HepG2 (cell line): ENCODE measurements around the gene EIF3L.

Source experiments
- CEBPB ChIP-seq: IDR thresholded peaks from 2 replicates; pipeline ENCODE4 v1.6.1; 2011; ENCODE audit warnings: low read depth, low read length, improper control_type of control experiment, borderline replicate concordance
- CHD2 ChIP-seq: IDR thresholded peaks from 2 replicates; pipeline ENCODE4 v1.6.1; 2011; ENCODE audit warnings: low read depth, low read length, improper control_type of control experiment
- CTCF ChIP-seq: sonication (generic); formaldehyde crosslinking; IDR thresholded peaks from 2 replicates; pipeline ENCODE4 v1.5.0; 2020; ENCODE audit warnings: mild to moderate bottlenecking, missing genetic modification reagents, moderate library complexity
- EP300 ChIP-seq, 3 experiments: sonication (generic) in 1 of 3; formaldehyde crosslinking in 1 of 3; IDR thresholded peaks; 2 replicates each; pipeline versions ENCODE4 v1.5.1 to v1.6.1; 2011 to 2020; ENCODE audit warnings: low read depth in 2 of 3, low read length in 2 of 3, borderline replicate concordance in 1 of 3, improper control_type of control experiment in 1 of 3, mild to moderate bottlenecking in 1 of 3, missing genetic modification reagents in 1 of 3, moderate library complexity in 1 of 3
- EZH2 ChIP-seq: conservative IDR thresholded peaks from 2 replicates; pipeline ENCODE4 v1.6.1; 2012; ENCODE audit warnings: mild to moderate bottlenecking, low read depth, low read length, moderate library complexity
- HDAC1 ChIP-seq: sonication (generic); formaldehyde crosslinking; IDR thresholded peaks from 2 replicates; pipeline ENCODE4 v1.5.1; 2020; ENCODE audit warnings: mild to moderate bottlenecking, missing genetic modification reagents
- HNRNPH1 ChIP-seq: fragments of 200-400 bp; formaldehyde crosslinking; optimal IDR thresholded peaks from 2 replicates; pipeline ENCODE3; 2017; ENCODE audit warnings: mild to moderate bottlenecking, low read depth, low read length
- RNF219 ChIP-seq: sonication (generic); formaldehyde crosslinking; IDR thresholded peaks from 2 replicates; pipeline ENCODE4 v1.5.0; 2020; ENCODE audit warnings: mild to moderate bottlenecking, missing genetic modification reagents
- STAT5B ChIP-seq: sonication (generic); formaldehyde crosslinking; IDR thresholded peaks from 2 replicates; pipeline ENCODE4 v1.4.0; 2020; ENCODE audit warnings: missing genetic modification reagents
- ZBTB25 ChIP-seq: IDR thresholded peaks from 2 replicates; pipeline ENCODE4 v1.6.1; 2018; ENCODE audit warnings: missing genetic modification reagents
- ZNF138 ChIP-seq: sonication (generic); formaldehyde crosslinking; IDR thresholded peaks from 2 replicates; pipeline ENCODE4 v1.5.0; 2020; ENCODE audit warnings: mild to moderate bottlenecking, low read depth, missing genetic modification reagents
- ZNF513 ChIP-seq: sonication (generic); formaldehyde crosslinking; conservative IDR thresholded peaks from 2 replicates; pipeline ENCODE4 v1.5.0; 2020; ENCODE audit warnings: missing genetic modification reagents
- ZNF816 ChIP-seq: sonication (generic); formaldehyde crosslinking; IDR thresholded peaks from 2 replicates; pipeline ENCODE4 v1.8.0; 2022; ENCODE audit warnings: missing genetic modification reagents, mild to moderate bottlenecking, borderline replicate concordance

- no peak for TF ChIP-seq EZH2
- no peak for TF ChIP-seq ZNF816
- TF ChIP-seq ZBTB25, result no peak
- TF ChIP-seq HNRNPH1, result no peak
- TF ChIP-seq CEBPB, result no peak
- no peak for TF ChIP-seq ZNF513 (CRISPR knock-in tag)
- TF ChIP-seq CHD2, result no peak
- no peak for TF ChIP-seq ZNF138 (CRISPR knock-in tag)
- TF ChIP-seq EP300 (IDR thresholded peaks at IDR 0.05; ENCODE audit: low read depth in 2 of 2, low read length in 2 of 2), result no peak
- no peak for TF ChIP-seq EP300 (CRISPR knock-in tag; IDR thresholded peaks at IDR 0.05; ENCODE audit: borderline replicate concordance)
- TF ChIP-seq CTCF (CRISPR knock-in tag), result no peak
- TF ChIP-seq RNF219 (CRISPR knock-in tag), result no peak
- no peak for TF ChIP-seq STAT5B (CRISPR knock-in tag)
- TF ChIP-seq HDAC1 (CRISPR knock-in tag), result no peak
These were observed 19.0 kb upstream of the EIF3L start for GRCh38 chr22:37830093-37830842.
